ENCODE data around the gene PORCN.

DNA sequence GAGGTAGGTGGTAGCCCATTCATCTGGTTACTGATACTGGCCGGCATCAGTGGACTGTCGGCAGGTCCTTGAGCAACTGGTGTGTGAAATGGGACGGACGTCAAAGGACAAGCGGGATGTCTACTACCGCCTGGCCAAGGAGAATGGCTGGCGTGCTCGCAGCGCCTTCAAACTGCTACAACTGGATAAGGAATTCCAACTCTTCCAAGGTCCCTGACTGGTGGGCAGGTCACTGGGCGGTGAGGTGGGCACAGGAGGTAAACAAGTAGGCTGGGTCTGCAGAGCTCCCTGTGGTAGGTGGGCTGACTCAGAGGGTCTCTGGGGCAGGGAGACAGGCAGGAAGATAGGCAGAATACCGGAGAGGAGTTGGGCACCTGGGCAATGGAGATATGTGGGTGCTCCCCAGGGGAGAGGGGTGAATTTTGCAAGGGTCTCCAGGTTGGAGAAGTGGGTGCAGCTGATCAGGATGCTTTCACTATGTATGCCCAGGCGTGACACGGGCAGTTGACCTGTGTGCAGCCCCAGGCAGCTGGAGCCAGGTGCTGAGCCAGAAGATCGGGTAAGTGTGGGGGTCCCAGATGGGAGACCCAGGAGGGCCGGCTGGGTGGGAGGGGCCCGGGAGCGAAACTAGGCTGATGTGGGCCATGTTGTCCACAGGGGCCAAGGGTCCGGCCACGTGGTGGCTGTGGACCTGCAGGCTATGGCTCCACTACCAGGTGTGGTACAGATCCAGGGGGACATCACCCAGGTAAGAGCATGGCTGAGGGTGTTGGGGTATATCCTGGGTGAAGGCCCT lies 30.6 kb upstream of the PORCN start:
- no peak for TF ChIP-seq TAF1 (IDR thresholded peaks at IDR 0.05; ENCODE audit: borderline replicate concordance, insufficient read depth, low read length)
- no peak for TF ChIP-seq POLR2AphosphoS5 (IDR thresholded peaks at IDR 0.05; ENCODE audit: low read depth, low read length)
- no peak for TF ChIP-seq SIN3A (IDR thresholded peaks at IDR 0.05; ENCODE audit: borderline replicate concordance, insufficient read depth, low read length)

All from PFSK-1 (cell line).